C1 segment of cervical spinal cord (tissue), 14 donors: ENCODE results near the gene USP47.

Source experiments
- DNase-seq, 14 donors: peaks; one replicate each; lab custom pipeline; 2025; lab: John Stamatoyannopoulos, UW

The USP47 gene

GRCh38 chr11:11998091-11998781 is 156.5 kb downstream of the USP47 start:
- peak in 1 of 14 donors; percentile 43 for DNase-seq

- no peak for DNase-seq
Observed at GRCh38 chr11:12001186-12001585, 159.4 kb downstream of the USP47 start.

GRCh38 chr11:12003336-12003735 is 161.6 kb downstream of the USP47 start:
- no peak for DNase-seq

GRCh38 chr11:12003815-12004214 is 162.0 kb downstream of the USP47 start:
- no peak for DNase-seq

- DNase-seq, result no peak
Observed at GRCh38 chr11:12005061-12005460, 163.3 kb downstream of the USP47 start.

GRCh38 chr11:12005476-12005875 is 163.7 kb downstream of the USP47 start:
- no peak for DNase-seq

GRCh38 chr11:12006552-12007229 is 164.9 kb downstream of the USP47 start:
- no peak for DNase-seq

GRCh38 chr11:12007230-12007593 is 165.4 kb downstream of the USP47 start:
- no peak for DNase-seq

GRCh38 chr11:12007769-12008737 is 166.3 kb downstream of the USP47 start, which contains the start of gene DKK3:
Gene DKK3, minus strand, starts transcription at chr11:12008626. Its CDS starts 44 bp downstream, at chr11:12008582.
- peak in 9 of 14 donors; percentile 20 to 74 (median 43) for DNase-seq
